Activated CD4-positive, alpha-beta T cell treated with anti-CD3 and anti-CD28 coated beads for 24 hours (primary cell): ENCODE results near the gene UVSSA.
"Not testable (repeated sequence)": the region's sequence is repeated elsewhere in the genome, so short reads cannot be mapped to it uniquely, and the experiment has no call there.

Source experiments
- DNase-seq, 2 donors: peaks; one replicate each; pipeline ENCODE4 v3.0.0-alpha.2; 2020; ENCODE audit warnings: low read depth in 2 of 2

The UVSSA gene

GRCh38 chr4:1421657-1422056 lies 74.6 kb downstream of the UVSSA start:
- DNase-seq, result no peak

GRCh38 chr4:1427010-1427409 lies 80.0 kb downstream of the UVSSA start:
- DNase-seq, result no peak

- DNase-seq, result not testable (repeated sequence)
Measured at GRCh38 chr4:1443688-1444172, 96.7 kb downstream of the UVSSA start.
